GM12878 (cell line): Measurements from ENCODE around the gene POMC. TPM values are rescaled to one million over a fixed set of nuclear protein-coding genes. Genes with fewer than 3 reads are reported as not detected.

ENCODE experiments used
- ATAC-seq: fragments of 200-7000 bp; cut with Tn5 transposase; 3 replicates; pipeline ENCODE4 v1.9.1; 2020; ENCODE audit warnings: mild to moderate bottlenecking, moderate library complexity
- BruUV-seq: library from RNA; stranded (reverse); fragments of 400-500 nt; replicated peaks from 2 replicates; lab custom pipeline; 2021; lab: Mats Ljungman, UMichigan
- CTCF ChIA-PET: fragments of 300-600 bp; sonication (Branson Sonifier 250); formaldehyde crosslinking; extraction: SDS; loops from one replicate; lab custom pipeline; 2021; ENCODE audit warnings: inconsistent platforms; lab: Yijun Ruan, JAX
- POLR2A ChIA-PET: fragments of 350-600 bp; formaldehyde crosslinking; extraction: SDS; loops from one replicate; lab custom pipeline; 2021; ENCODE audit warnings: inconsistent platforms; lab: Charles Lee
- RAD21 ChIA-PET: fragments of 300-600 bp; sonication (Branson Sonifier 250); formaldehyde crosslinking; loops from one replicate; lab custom pipeline; 2023; ENCODE audit warnings: antibody characterized with exemption; ENCODE audit not compliant: unreplicated experiment; lab: Charles Lee
- SMC1A ChIA-PET: fragments of 300-600 bp; sonication (Branson Sonifier 250); formaldehyde crosslinking; loops from one replicate; lab custom pipeline; 2023; ENCODE audit not compliant: unreplicated experiment, uncharacterized antibody; lab: Charles Lee
- DNase-seq: peaks from one replicate; pipeline ENCODE4 v3.0.0-alpha.2; 2011; ENCODE audit warnings: low read depth, low spot score
- FAIRE-seq: peaks from 3 replicates; lab custom pipeline; 2011; peaks lifted over from hg19 to GRCh38; lab: Jason Lieb, UNC
- H2AFZ ChIP-seq: 2 replicates; pipeline ENCODE4 v1.6.0; 2011; ENCODE audit warnings: low read depth, low read length, control low read depth; ENCODE audit not compliant: control insufficient read depth
- H3K27ac ChIP-seq: 2 replicates; pipeline ENCODE4 v1.5.1; 2011; ENCODE audit warnings: control low read depth; ENCODE audit not compliant: control insufficient read depth, insufficient read depth
- H3K27me3 ChIP-seq, 2 experiments: replicated peaks in 1 of 2; 2 replicates each; pipeline versions ENCODE4 v1.6.0 to v1.6.1; 2011; ENCODE audit warnings: low read length in 1 of 2; ENCODE audit not compliant: control insufficient read depth in 2 of 2, insufficient read depth in 2 of 2
- H3K36me3 ChIP-seq, 2 experiments: 2 replicates each; pipeline ENCODE4 v1.5.1; 2011; ENCODE audit warnings: low read length in 1 of 2; ENCODE audit not compliant: control insufficient read depth in 2 of 2, insufficient read depth in 2 of 2
- H3K4me1 ChIP-seq: 2 replicates; pipeline ENCODE4 v1.6.1; 2011; ENCODE audit warnings: mild to moderate bottlenecking, low read length, moderate library complexity, mixed read lengths; ENCODE audit not compliant: control insufficient read depth, insufficient read depth
- H3K4me2 ChIP-seq: 2 replicates; pipeline ENCODE4 v1.6.0; 2011; ENCODE audit warnings: control low read depth; ENCODE audit not compliant: control insufficient read depth, insufficient read depth
- H3K4me3 ChIP-seq: fragments of 200-600 bp; sonication (generic); 2 replicates; pipeline ENCODE4 v1.5.1; 2016
- H3K79me2 ChIP-seq: 2 replicates; pipeline ENCODE4 v1.6.0; 2011; ENCODE audit warnings: low read length; ENCODE audit not compliant: control insufficient read depth, insufficient read depth
- H3K9ac ChIP-seq: 2 replicates; pipeline ENCODE4 v1.8.0; 2011; ENCODE audit warnings: low read length, control low read depth, mixed read lengths; ENCODE audit not compliant: control insufficient read depth, insufficient read depth
- H3K9me3 ChIP-seq: replicated peaks from 3 replicates; pipeline ENCODE4 v1.5.1; 2011; ENCODE audit warnings: mild to moderate bottlenecking, low read length; ENCODE audit not compliant: control insufficient read depth, insufficient read depth
- H4K20me1 ChIP-seq: 2 replicates; pipeline ENCODE4 v1.6.0; 2011; ENCODE audit not compliant: control insufficient read depth, insufficient read depth
- KLF5 ChIP-seq: fragments of 450-650 bp; IDR thresholded peaks from 2 replicates; pipeline ENCODE4 v1.6.1; 2014; ENCODE audit warnings: mild to moderate bottlenecking; ENCODE audit not compliant: partially characterized antibody
- SIX5 ChIP-seq: IDR thresholded peaks from 2 replicates; pipeline ENCODE4 v1.6.1; 2011; ENCODE audit warnings: mild to moderate bottlenecking, low read depth, low read length, moderate library complexity; ENCODE audit not compliant: severe bottlenecking
- SMC3 ChIP-seq: IDR thresholded peaks from 2 replicates; pipeline ENCODE4 v1.6.1; 2011; ENCODE audit warnings: low read length, improper control_type of control experiment, borderline replicate concordance
- SREBF2 ChIP-seq: IDR thresholded peaks from 2 replicates; pipeline ENCODE4 v1.6.1; 2012; ENCODE audit warnings: mild to moderate bottlenecking, low read length
- TCF7 ChIP-seq: IDR thresholded peaks from 2 replicates; pipeline ENCODE4 v1.6.1; 2014; ENCODE audit warnings: antibody characterized with exemption, borderline replicate concordance
- ZBTB40 ChIP-seq: fragments of 450-650 bp; IDR thresholded peaks from 2 replicates; pipeline ENCODE4 v1.6.1; 2016; ENCODE audit warnings: mild to moderate bottlenecking, moderate library complexity, borderline replicate concordance
- WGBS: methylation state at CpG from one replicate; pipeline ENCODE4 v1.1.6; 2016; ENCODE audit warnings: low lambda C conversion rate; ENCODE audit not compliant: insufficient replicate concordance, insufficient coverage; ENCODE audit errors: missing lambda C conversion rate; 5-methylcytosine and 5-hydroxymethylcytosine counted together
- in situ Hi-C: fragments of 300-500 bp; cut with MboI; formaldehyde crosslinking; loops from 9 replicates; pipeline ENCODE4 v1.14.3; 2018; ENCODE audit warnings: mixed read lengths
- intact Hi-C: fragments of 100-400 bp; cut with micrococcal nuclease; formaldehyde crosslinking; loops from one replicate; pipeline ENCODE4 v1.14.2; 2022; ENCODE audit not compliant: unreplicated experiment
- polyA plus RNA-seq, 11 experiments: library from polyadenylated mRNA; depleted of rRNA in 4 of 11; unstranded in 6 of 11; stranded (reverse) in 5 of 11; fragments of >200 nt; fragmentation: Nextera tagmentation in 4 of 11; fragmentation: Illumina TruSeq in 1 of 11; extraction: Ambion mirVana in 4 of 11; extraction: Trizol in 1 of 11; gene quantifications; 1 replicate in 1 of 11; 2 replicates in 10 of 11; pipeline versions ENCODE4 v1.2.1 to v1.2.3, GENCODE V29; 2011 to 2016; ENCODE audit warnings: inconsistent platforms in 2 of 11, missing spikeins in 2 of 11, low read depth in 1 of 11
- total RNA-seq, 4 experiments: library from RNA; depleted of rRNA in 3 of 4; stranded (reverse); fragments of >200 nt in 3 of 4; fragmentation: Illumina TruSeq in 1 of 4; extraction: Trizol in 1 of 4; gene quantifications; 2 replicates each; pipeline versions ENCODE4 v1.2.1 to v1.2.3, GENCODE V29; 2013 to 2021
- TF ChIP-seq, protein P1 (sequence below): IDR thresholded peaks from 2 replicates; pipeline ENCODE4 v1.6.1; 2011; ENCODE audit warnings: low read depth, low read length, improper control_type of control experiment, borderline replicate concordance
- TF ChIP-seq, protein P2 (sequence below): IDR thresholded peaks from 2 replicates; pipeline ENCODE4 v1.6.1; 2012; ENCODE audit warnings: low read depth, low read length, improper control_type of control experiment

Gene POMC
- total and polyA plus RNA-seq, 10 of the 15 experiments (the other 5 are each of a cell fraction or from before 2014, with no cell fraction given), result 0.05 to 14.7 (median 6.8) TPM; not detected in 1

- no peaks in the 10 kb centered on the region for H3K9me3 ChIP-seq
- intact Hi-C loops, result loop anchor here (10.0 kb wide), 1 partner anchor 306 kb away; no protein-coding TSS in a partner anchor
- in situ Hi-C loops, result loop anchor here (5.0 kb wide), 1 partner anchor 724 kb away; no protein-coding TSS in a partner anchor
- no peak overlapping the region for H3K4me2 ChIP-seq
- H3K4me1 ChIP-seq, result no peaks in the 10 kb centered on the region
- POLR2A ChIA-PET, result no interaction called here
- WGBS, result 66% methylated on average over 24 of the region's 24 CpGs
- CTCF ChIA-PET, result interaction anchor here (4.5 kb wide), 2 partner anchors 155 to 721 kb away, joined by 49 to 174 read pairs; no protein-coding TSS in a partner anchor
- H3K36me3 ChIP-seq, result no peaks in the 10 kb centered on the region
- no peaks in the 10 kb centered on the region for H4K20me1 ChIP-seq
- no peak overlapping the region for H3K9ac ChIP-seq
- H3K79me2 ChIP-seq, result no peaks in the 10 kb centered on the region
- no peak for DNase-seq
- ATAC-seq, result no peak
- no peak for FAIRE-seq
- SMC1A ChIA-PET, result interaction anchor here (4.1 kb wide), 1 partner anchor 154 kb away, joined by 74 read pairs; no protein-coding TSS in a partner anchor
- no peak overlapping the region for H3K27ac ChIP-seq
- TF ChIP-seq SIX5, result no peak
- RAD21 ChIA-PET, result interaction anchor here (0.6 kb wide), 1 partner anchor 156 kb away, joined by 3 read pairs; no protein-coding TSS in a partner anchor
- peaks cover 0 to 5% of the 10 kb centered on the region in 2 experiments; a peak in 3 of 4 replicates for H3K27me3 ChIP-seq
- no TSS peak for BruUV-seq
- H3K4me3 ChIP-seq, result no peak overlapping the region
- no peak overlapping the region for H2AFZ ChIP-seq
Observed at GRCh38 chr2:25131253-25131566, 37.2 kb downstream of the POMC start.

DNA sequence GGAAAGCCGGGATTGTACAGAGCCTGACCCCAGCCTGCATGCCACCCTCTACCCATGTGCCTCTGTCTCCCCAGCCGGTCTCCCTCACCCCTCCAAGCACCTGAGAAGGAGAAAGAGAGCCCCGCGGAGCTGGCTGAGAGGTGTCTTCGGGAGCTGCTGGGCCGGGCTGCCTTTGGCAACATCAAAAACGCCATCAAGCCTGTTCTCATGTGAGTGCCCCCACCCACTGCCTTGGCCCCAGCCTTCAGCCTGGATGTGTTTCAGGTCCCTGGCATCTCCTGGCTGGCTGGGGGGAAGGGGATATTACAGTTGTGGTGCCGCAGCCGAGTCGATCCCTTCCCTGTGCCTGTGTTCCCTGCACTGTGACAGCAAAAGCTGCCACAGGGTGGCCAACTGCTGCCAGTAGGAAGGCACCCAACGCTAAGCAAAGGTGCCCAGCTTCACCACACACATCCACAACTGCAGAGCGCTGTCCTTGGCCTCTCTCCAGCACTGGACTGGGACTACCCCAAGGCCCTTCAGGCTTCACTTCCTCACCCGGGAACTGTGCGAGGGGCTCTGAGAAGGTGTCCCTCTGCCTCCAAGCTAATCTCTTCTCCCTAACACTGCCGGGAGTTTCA lies 38.4 kb downstream of the POMC start:
- H3K79me2 ChIP-seq, result no peaks in the 10 kb centered on the region
- no peak overlapping the region for H3K9ac ChIP-seq
- no peaks in the 10 kb centered on the region for H4K20me1 ChIP-seq
- FAIRE-seq (no peak), DNase-seq (no peak), ATAC-seq (peak; percentile 17; the same call in 2 of the 3 replicates)
- SMC1A ChIA-PET, result interaction anchor here (1.1 to 5.5 kb wide), 9 partner anchors 10 to 720 kb away, joined by 3 to 74 read pairs (median 4); no protein-coding TSS in a partner anchor
- H2AFZ ChIP-seq, result no peak overlapping the region
- H3K4me1 ChIP-seq, result no peaks in the 10 kb centered on the region
- intact Hi-C loops (loop anchor here (1.0 to 10.0 kb wide), 3 partner anchors 155 to 720 kb away; no protein-coding TSS in a partner anchor), in situ Hi-C loops (loop anchor here (5.0 kb wide), 2 partner anchors 153 to 723 kb away; no protein-coding TSS in a partner anchor)
- POLR2A ChIA-PET, result interaction anchor here (1.2 kb wide), 1 partner anchor 155 kb away, joined by 6 read pairs; no protein-coding TSS in a partner anchor
- H3K4me2 ChIP-seq, result no peak overlapping the region
- RAD21 ChIA-PET, result interaction anchor here (0.6 to 5.7 kb wide), 14 partner anchors 15 to 1789 kb away, joined by 3 to 97 read pairs (median 5); no protein-coding TSS in a partner anchor
- H3K9me3 ChIP-seq, result no peaks in the 10 kb centered on the region
- BruUV-seq, result no TSS peak
- peaks cover 0 to 5% of the 10 kb centered on the region in 2 experiments; a peak in 3 of 4 replicates for H3K27me3 ChIP-seq
- no peak overlapping the region for H3K4me3 ChIP-seq
- 65% methylated on average over 15 of the region's 15 CpGs for WGBS
- CTCF ChIA-PET, result interaction anchor here (0.6 to 4.5 kb wide), 11 partner anchors 10 to 720 kb away, joined by 3 to 174 read pairs (median 6); no protein-coding TSS in a partner anchor
- H3K27ac ChIP-seq, result no peak overlapping the region
- no peaks in the 10 kb centered on the region for H3K36me3 ChIP-seq
- TF ChIP-seq SIX5, result no peak
- TF ChIP-seq, protein P1, sequence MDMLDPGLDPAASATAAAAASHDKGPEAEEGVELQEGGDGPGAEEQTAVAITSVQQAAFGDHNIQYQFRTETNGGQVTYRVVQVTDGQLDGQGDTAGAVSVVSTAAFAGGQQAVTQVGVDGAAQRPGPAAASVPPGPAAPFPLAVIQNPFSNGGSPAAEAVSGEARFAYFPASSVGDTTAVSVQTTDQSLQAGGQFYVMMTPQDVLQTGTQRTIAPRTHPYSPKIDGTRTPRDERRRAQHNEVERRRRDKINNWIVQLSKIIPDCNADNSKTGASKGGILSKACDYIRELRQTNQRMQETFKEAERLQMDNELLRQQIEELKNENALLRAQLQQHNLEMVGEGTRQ, result no peak
- TF ChIP-seq, protein P2, sequence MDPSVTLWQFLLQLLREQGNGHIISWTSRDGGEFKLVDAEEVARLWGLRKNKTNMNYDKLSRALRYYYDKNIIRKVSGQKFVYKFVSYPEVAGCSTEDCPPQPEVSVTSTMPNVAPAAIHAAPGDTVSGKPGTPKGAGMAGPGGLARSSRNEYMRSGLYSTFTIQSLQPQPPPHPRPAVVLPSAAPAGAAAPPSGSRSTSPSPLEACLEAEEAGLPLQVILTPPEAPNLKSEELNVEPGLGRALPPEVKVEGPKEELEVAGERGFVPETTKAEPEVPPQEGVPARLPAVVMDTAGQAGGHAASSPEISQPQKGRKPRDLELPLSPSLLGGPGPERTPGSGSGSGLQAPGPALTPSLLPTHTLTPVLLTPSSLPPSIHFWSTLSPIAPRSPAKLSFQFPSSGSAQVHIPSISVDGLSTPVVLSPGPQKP, result no peak
- TF ChIP-seq SREBF2, result no peak
- TF ChIP-seq ZBTB40, result no peak
- TF ChIP-seq KLF5, result no peak
- TF ChIP-seq SMC3, result no peak
- TF ChIP-seq TCF7, result no peak
